Peyer's patch (tissue), 4 donors: ENCODE measurements around the gene WIPF2. TPM values are rescaled to one million over a fixed set of nuclear protein-coding genes. Genes with fewer than 3 reads are reported as not detected.

ENCODE experiments used
- DNase-seq, 3 donors: peaks; one replicate each; pipeline ENCODE4 v3.0.0-alpha.2; 2017 to 2019
- H3K27ac ChIP-seq, 4 donors: fragments of 200-600 bp; sonication (generic); one replicate each; pipeline ENCODE4 v1.5.1; 2016 to 2019
- H3K27me3 ChIP-seq, 2 donors: fragments of 200-600 bp; sonication (generic); one replicate each; pipeline ENCODE4 v1.5.1; 2019
- H3K36me3 ChIP-seq, 3 donors: fragments of 200-600 bp; sonication (generic); one replicate each; pipeline ENCODE4 v1.5.1; 2016 to 2019
- H3K4me1 ChIP-seq, 4 donors: fragments of 200-600 bp; sonication (generic); one replicate each; pipeline ENCODE4 v1.5.1; 2016 to 2019
- H3K4me3 ChIP-seq, 4 donors: fragments of 200-600 bp; sonication (generic); 1 replicate in 3 of 4; 2 replicates in 1 of 4; pipeline ENCODE4 v1.5.1; 2016 to 2019; ENCODE audit warnings: mild to moderate bottlenecking in 1 of 4
- H3K9me3 ChIP-seq, 4 donors: fragments of 200-600 bp; sonication (generic); one replicate each; pipeline ENCODE4 v1.5.1; 2016 to 2019; ENCODE audit warnings: mild to moderate bottlenecking in 1 of 4
- CTCF ChIP-seq, 6 experiments: fragments of 450-650 bp in 4 of 6; fragments of 200-600 bp in 2 of 6; sonication (generic) in 1 of 6; IDR thresholded peaks; one replicate each; pipeline ENCODE4 v1.5.1; 2017 to 2019; ENCODE audit warnings: antibody characterized with exemption in 6 of 6, mild to moderate bottlenecking in 3 of 6, moderate library complexity in 1 of 6
- POLR2A ChIP-seq, 2 donors: fragments of 450-650 bp; IDR thresholded peaks; one replicate each; pipeline ENCODE4 v1.5.1; 2017; ENCODE audit warnings: antibody characterized with exemption in 2 of 2, mild to moderate bottlenecking in 2 of 2, moderate library complexity in 2 of 2
- small RNA-seq, 2 donors: library from RNA; depleted of rRNA; stranded (forward); fragments of <200 nt; gene quantifications; one replicate each; pipeline ENCODE3, GENCODE V24; 2016
- total RNA-seq, 4 donors: library from RNA; depleted of rRNA; stranded (reverse); fragments of >200 nt; gene quantifications; one replicate each; pipeline ENCODE4 v1.1.0, GENCODE V29; 2016

WIPF2 gene
- total RNA-seq, 4 donors from 2014 or later = 20.6 to 34.3 (median 26.8) TPM

- Histone ChIP-seq H3K27ac (peak overlapping the region; percentile 38 to 77 (median 74)), H3K27me3 (no peaks in the 10 kb centered on the region), H3K9me3 (no peaks in the 10 kb centered on the region), H3K36me3 (peaks cover 0 to 11% (median 0%) of the 10 kb centered on the region in 3 donors), H3K4me1 (peaks cover 11 to 93% (median 55%) of the 10 kb centered on the region in 4 donors), H3K4me3 (no peak overlapping the region)
- DNase-seq = no peak
- no peak for TF ChIP-seq POLR2A (IDR thresholded peaks at IDR 0.05)
- no peak for TF ChIP-seq CTCF (IDR thresholded peaks at IDR 0.05)
Measured at GRCh38 chr17:40330850-40331470, 111.9 kb downstream of the WIPF2 start.

- Histone ChIP-seq H3K4me3 (peak overlapping the region in 1 of 4 donors; percentile 13), H3K4me1 (peaks cover 3 to 88% (median 46%) of the 10 kb centered on the region in 4 donors), H3K9me3 (no peaks in the 10 kb centered on the region), H3K27me3 (no peaks in the 10 kb centered on the region), H3K36me3 (peaks cover 0 to 11% (median 0%) of the 10 kb centered on the region in 3 donors), H3K27ac (peak overlapping the region; percentile 38 to 77 (median 74))
- no peak for DNase-seq
- no peak for TF ChIP-seq CTCF (IDR thresholded peaks at IDR 0.05)
- no peak for TF ChIP-seq POLR2A (IDR thresholded peaks at IDR 0.05)
Measured at GRCh38 chr17:40331743-40332641, 112.9 kb downstream of the WIPF2 start.

Small RNA genes lying within 50 kb of the gene (small RNA-seq; reads per million reads assigned to genes)
- 0 reads per million in 2 donors for gene MIR6867

Other genes starting within 250 kb of the WIPF2 start
- gene PSMD3, start 238.5 kb upstream of the WIPF2 start, total RNA-seq = 10 to 100 TPM; 65.2 to 87.9 (median 73.7) TPM
- gene CSF3, start 203.9 kb upstream of the WIPF2 start, total RNA-seq = not detected
- 100 to 1,000 TPM in 3 of 4 donors, 10 to 100 TPM in 1; 77.9 to 176 (median 146) TPM for gene MED24, start 164.9 kb upstream of the WIPF2 start, total RNA-seq
- 10 to 100 TPM; 43.4 to 80.5 (median 68.5) TPM for gene THRA, start 156.3 kb upstream of the WIPF2 start, total RNA-seq
- 10 to 100 TPM; 13.2 to 38.8 (median 18.9) TPM for gene NR1D1, start 118.7 kb upstream of the WIPF2 start, total RNA-seq
- gene MSL1, start 97.3 kb upstream of the WIPF2 start, total RNA-seq = 100 to 1,000 TPM in 3 of 4 donors, 10 to 100 TPM in 1; 86.3 to 207 (median 117) TPM
- 100 to 1,000 TPM in 1 of 4 donors, 10 to 100 TPM in 3; 54.6 to 138 (median 57.5) TPM for gene CASC3, start 78.8 kb upstream of the WIPF2 start, total RNA-seq
- gene RAPGEFL1, start 41.8 kb upstream of the WIPF2 start, total RNA-seq = 100 to 1,000 TPM in 3 of 4 donors, 10 to 100 TPM in 1; 56.9 to 317 (median 207) TPM
- 10 to 100 TPM in 1 of 4 donors, 1 to 10 TPM in 3; 2.5 to 21.5 (median 3.4) TPM for gene CDC6, start 68.6 kb downstream of the WIPF2 start, total RNA-seq
- 10 to 100 TPM; 46.2 to 93.3 (median 72.1) TPM for gene RARA, start 89.9 kb downstream of the WIPF2 start, total RNA-seq
- gene GJD3, start 145.4 kb downstream of the WIPF2 start, total RNA-seq = 1 to 10 TPM in 1 of 4 donors, not detected in 3; 1.6 TPM
- 10 to 100 TPM; 11.8 to 32.2 (median 16.5) TPM for gene TOP2A, start 198.6 kb downstream of the WIPF2 start, total RNA-seq
- gene IGFBP4, start 224.1 kb downstream of the WIPF2 start, total RNA-seq = 100 to 1,000 TPM in 3 of 4 donors, 10 to 100 TPM in 1; 70.6 to 220 (median 133) TPM